Measurements from ENCODE around the gene GCH1. TPM values are rescaled to one million over a fixed set of nuclear protein-coding genes. Genes with fewer than 3 reads are reported as not detected.
A peak's percentile ranks its signal among the peaks of the same experiment; 100 is the strongest.

GCH1 gene
- total and polyA plus RNA-seq, 4 donors: 1.3 to 10.4 (median 6.7) TPM

- Histone ChIP-seq H3K9me3 (ENCODE audit: control insufficient read depth, low read length) (peaks cover 1% of the 10 kb centered on the region), H3K27ac (ENCODE audit: low read depth in 1 of 2, low read length in 2 of 2) (no peak overlapping the region), H3K4me3 (ENCODE audit: low read length in 2 of 2) (no peak overlapping the region), H3K36me3 (ENCODE audit: control insufficient read depth in 1 of 2, insufficient read depth in 2 of 2, low read length in 1 of 2) (no peaks in the 10 kb centered on the region), H3K27me3 (ENCODE audit: control insufficient read depth in 1 of 2, insufficient read depth in 2 of 2, low read length in 1 of 2) (no peaks in the 10 kb centered on the region), H3K4me1 (ENCODE audit: control insufficient read depth in 1 of 2, insufficient read depth in 2 of 2, low read length in 2 of 2) (no peaks in the 10 kb centered on the region)
- WGBS, 2 donors: 38 to 48% methylated on average over 4 of the region's 4 CpGs
- ATAC-seq (ENCODE audit: low FRiP score) (no peak), DNase-seq (no peak)
- intact Hi-C loops (cut with DNase I): no loop called here
Measured at GRCh38 chr14:54797986-54798385, 104.6 kb downstream of the GCH1 start.

GRCh38 chr14:54797556-54797955 lies 105.1 kb downstream of the GCH1 start:
- intact Hi-C loops (cut with DNase I): no loop called here
- no peaks in the 10 kb centered on the region for H3K27me3 ChIP-seq (ENCODE audit: control insufficient read depth in 1 of 2, insufficient read depth in 2 of 2, low read length in 1 of 2)
- H3K4me3 ChIP-seq (ENCODE audit: low read length in 2 of 2): no peak overlapping the region
- WGBS, 2 donors: 68 to 75% methylated on average over 6 of the region's 6 CpGs
- no peak overlapping the region for H3K27ac ChIP-seq (ENCODE audit: low read depth in 1 of 2, low read length in 2 of 2)
- ATAC-seq (ENCODE audit: low FRiP score): peak; percentile 44
- H3K9me3 ChIP-seq (ENCODE audit: control insufficient read depth, low read length): peaks cover 1% of the 10 kb centered on the region
- H3K4me1 ChIP-seq (ENCODE audit: control insufficient read depth in 1 of 2, insufficient read depth in 2 of 2, low read length in 2 of 2): no peaks in the 10 kb centered on the region
- no peaks in the 10 kb centered on the region for H3K36me3 ChIP-seq (ENCODE audit: control insufficient read depth in 1 of 2, insufficient read depth in 2 of 2, low read length in 1 of 2)
- no peak for DNase-seq

GRCh38 chr14:54796961-54797360 lies 105.7 kb downstream of the GCH1 start:
- H3K4me3 ChIP-seq (ENCODE audit: low read length in 2 of 2): no peak overlapping the region
- intact Hi-C loops (cut with DNase I): no loop called here
- DNase-seq: no peak
- ATAC-seq (ENCODE audit: low FRiP score): no peak
- no peak overlapping the region for H3K27ac ChIP-seq (ENCODE audit: low read depth in 1 of 2, low read length in 2 of 2)
- H3K9me3 ChIP-seq (ENCODE audit: control insufficient read depth, low read length): peaks cover 1% of the 10 kb centered on the region
- H3K36me3 ChIP-seq (ENCODE audit: control insufficient read depth in 1 of 2, insufficient read depth in 2 of 2, low read length in 1 of 2): no peaks in the 10 kb centered on the region
- no peaks in the 10 kb centered on the region for H3K4me1 ChIP-seq (ENCODE audit: control insufficient read depth in 1 of 2, insufficient read depth in 2 of 2, low read length in 2 of 2)
- no peaks in the 10 kb centered on the region for H3K27me3 ChIP-seq (ENCODE audit: control insufficient read depth in 1 of 2, insufficient read depth in 2 of 2, low read length in 1 of 2)

- H3K27me3 ChIP-seq (ENCODE audit: control insufficient read depth in 1 of 2, insufficient read depth in 2 of 2, low read length in 1 of 2): no peaks in the 10 kb centered on the region
- intact Hi-C loops (cut with DNase I): no loop called here
- H3K4me1 ChIP-seq (ENCODE audit: control insufficient read depth in 1 of 2, insufficient read depth in 2 of 2, low read length in 2 of 2): no peaks in the 10 kb centered on the region
- H3K4me3 ChIP-seq (ENCODE audit: low read length in 2 of 2): no peak overlapping the region
- H3K27ac ChIP-seq (ENCODE audit: low read depth in 1 of 2, low read length in 2 of 2): no peak overlapping the region
- DNase-seq (no peak), ATAC-seq (ENCODE audit: low FRiP score) (no peak)
- H3K36me3 ChIP-seq (ENCODE audit: control insufficient read depth in 1 of 2, insufficient read depth in 2 of 2, low read length in 1 of 2): peaks cover 0 to 3% of the 10 kb centered on the region in 2 donors
- WGBS, 2 donors: 96 to 98% methylated on average over 3 of the region's 3 CpGs
- H3K9me3 ChIP-seq (ENCODE audit: control insufficient read depth, low read length): peaks cover 1% of the 10 kb centered on the region
Measured at GRCh38 chr14:54794796-54795195, 107.8 kb downstream of the GCH1 start.

GRCh38 chr14:54794159-54794558 lies 108.5 kb downstream of the GCH1 start:
- Histone ChIP-seq H3K36me3 (ENCODE audit: control insufficient read depth in 1 of 2, insufficient read depth in 2 of 2, low read length in 1 of 2) (peaks cover 0 to 3% of the 10 kb centered on the region in 2 donors), H3K9me3 (ENCODE audit: control insufficient read depth, low read length) (peaks cover 1% of the 10 kb centered on the region), H3K27ac (ENCODE audit: low read depth in 1 of 2, low read length in 2 of 2) (no peak overlapping the region), H3K4me3 (ENCODE audit: low read length in 2 of 2) (no peak overlapping the region), H3K27me3 (ENCODE audit: control insufficient read depth in 1 of 2, insufficient read depth in 2 of 2, low read length in 1 of 2) (no peaks in the 10 kb centered on the region), H3K4me1 (ENCODE audit: control insufficient read depth in 1 of 2, insufficient read depth in 2 of 2, low read length in 2 of 2) (no peaks in the 10 kb centered on the region)
- DNase-seq: no peak
- 74 to 79% methylated on average over 1 of the region's 1 CpG for WGBS, 2 donors
- intact Hi-C loops (cut with DNase I): no loop called here
- ATAC-seq (ENCODE audit: low FRiP score): no peak

GRCh38 chr14:54792288-54792687 lies 110.3 kb downstream of the GCH1 start:
- Histone ChIP-seq H3K27ac (ENCODE audit: low read depth in 1 of 2, low read length in 2 of 2) (no peak overlapping the region), H3K4me1 (ENCODE audit: control insufficient read depth in 1 of 2, insufficient read depth in 2 of 2, low read length in 2 of 2) (no peaks in the 10 kb centered on the region), H3K4me3 (ENCODE audit: low read length in 2 of 2) (no peak overlapping the region), H3K36me3 (ENCODE audit: control insufficient read depth in 1 of 2, insufficient read depth in 2 of 2, low read length in 1 of 2) (peaks cover 2 to 8% of the 10 kb centered on the region in 2 donors), H3K27me3 (ENCODE audit: control insufficient read depth in 1 of 2, insufficient read depth in 2 of 2, low read length in 1 of 2) (no peaks in the 10 kb centered on the region), H3K9me3 (ENCODE audit: control insufficient read depth, low read length) (peaks cover 1% of the 10 kb centered on the region)
- ATAC-seq (ENCODE audit: low FRiP score): no peak
- intact Hi-C loops (cut with DNase I): no loop called here
- 77 to 82% methylated on average over 6 of the region's 6 CpGs for WGBS, 2 donors
- no peak for DNase-seq

Small RNA genes within 50 kb of the gene (microRNA-seq; reads per million reads assigned to microRNA genes)
- 0 reads per million in 2 donors for gene MIR4308

Other genes starting within 250 kb of the GCH1 start
- gene WDHD1, start 124.3 kb upstream of the GCH1 start, total RNA-seq: 1 to 10 TPM; 2.0 to 2.6 TPM
- gene WDHD1, start 124.3 kb upstream of the GCH1 start, polyA plus RNA-seq: under 1 TPM; 0.25 to 0.61 TPM
- gene SOCS4, start 124.4 kb upstream of the GCH1 start, total RNA-seq: 10 to 100 TPM; 22.6 to 32.8 TPM
- 1 to 10 TPM; 7.6 to 9.5 TPM for gene SOCS4, start 124.4 kb upstream of the GCH1 start, polyA plus RNA-seq
- gene MAPK1IP1L, start 148.8 kb upstream of the GCH1 start, total RNA-seq: 100 to 1,000 TPM in 1 of 2 donors, 10 to 100 TPM in 1; 83.5 to 101 TPM
- gene MAPK1IP1L, start 148.8 kb upstream of the GCH1 start, polyA plus RNA-seq: 10 to 100 TPM; 28.2 to 41.9 TPM
- gene LGALS3, start 226.4 kb upstream of the GCH1 start, total RNA-seq: 100 to 1,000 TPM; 104 to 155 TPM
- gene LGALS3, start 226.4 kb upstream of the GCH1 start, polyA plus RNA-seq: 100 to 1,000 TPM; 272 to 547 TPM